Measurements from ENCODE around the gene ACOX3.

DNA sequence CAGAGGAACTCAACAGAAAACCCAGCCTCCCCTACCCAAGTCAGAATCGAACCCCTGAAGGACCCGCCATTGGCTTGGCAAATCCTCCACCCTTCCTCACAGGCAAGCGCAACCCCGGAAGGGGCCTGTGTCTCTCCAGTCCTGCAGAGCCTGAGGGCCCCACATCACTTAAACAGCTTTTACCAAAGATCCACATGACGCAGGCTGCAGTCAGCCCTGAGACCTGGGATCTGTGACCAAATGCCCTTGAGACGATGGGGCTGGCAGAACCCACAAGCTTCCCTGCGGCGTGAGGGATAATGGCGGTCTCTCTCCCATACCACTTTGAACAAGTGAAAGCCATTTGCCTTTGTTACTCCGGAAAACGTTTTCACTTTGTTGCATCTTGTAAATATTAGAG lies 54.9 kb downstream of the ACOX3 start:
- TF ChIP-seq KDM1A (IDR thresholded peaks at IDR 0.05; ENCODE audit: borderline replicate concordance, low read length) (no peak), EP300 (IDR thresholded peaks at IDR 0.05; ENCODE audit: borderline replicate concordance in 1 of 2, low read depth in 2 of 2, low read length in 2 of 2) (no peak), POLR2A (IDR thresholded peaks at IDR 0.05; ENCODE audit: control extremely low read depth in 1 of 2, low read depth in 2 of 2, low read length in 2 of 2) (no peak), TBP (IDR thresholded peaks at IDR 0.05; ENCODE audit: low read depth, low read length) (no peak), CBX8 (IDR thresholded peaks at IDR 0.05; ENCODE audit: borderline replicate concordance, low read depth, low read length) (no peak), RXRA (IDR thresholded peaks at IDR 0.05; ENCODE audit: insufficient read depth, low read depth, low read length) (no peak), SIN3A (conservative IDR thresholded peaks at IDR 0.05 in 1 of 2, IDR thresholded peaks at IDR 0.05 in 1 of 2; ENCODE audit: low read depth in 1 of 2, low read length in 2 of 2) (no peak), YY1 (IDR thresholded peaks at IDR 0.05; ENCODE audit: low read depth, low read length) (no peak), JUN (IDR thresholded peaks at IDR 0.05; ENCODE audit: low read depth, low read length) (no peak), JUND (IDR thresholded peaks at IDR 0.05; ENCODE audit: low read length) (no peak)
- TF ChIP-seq, protein P1, sequence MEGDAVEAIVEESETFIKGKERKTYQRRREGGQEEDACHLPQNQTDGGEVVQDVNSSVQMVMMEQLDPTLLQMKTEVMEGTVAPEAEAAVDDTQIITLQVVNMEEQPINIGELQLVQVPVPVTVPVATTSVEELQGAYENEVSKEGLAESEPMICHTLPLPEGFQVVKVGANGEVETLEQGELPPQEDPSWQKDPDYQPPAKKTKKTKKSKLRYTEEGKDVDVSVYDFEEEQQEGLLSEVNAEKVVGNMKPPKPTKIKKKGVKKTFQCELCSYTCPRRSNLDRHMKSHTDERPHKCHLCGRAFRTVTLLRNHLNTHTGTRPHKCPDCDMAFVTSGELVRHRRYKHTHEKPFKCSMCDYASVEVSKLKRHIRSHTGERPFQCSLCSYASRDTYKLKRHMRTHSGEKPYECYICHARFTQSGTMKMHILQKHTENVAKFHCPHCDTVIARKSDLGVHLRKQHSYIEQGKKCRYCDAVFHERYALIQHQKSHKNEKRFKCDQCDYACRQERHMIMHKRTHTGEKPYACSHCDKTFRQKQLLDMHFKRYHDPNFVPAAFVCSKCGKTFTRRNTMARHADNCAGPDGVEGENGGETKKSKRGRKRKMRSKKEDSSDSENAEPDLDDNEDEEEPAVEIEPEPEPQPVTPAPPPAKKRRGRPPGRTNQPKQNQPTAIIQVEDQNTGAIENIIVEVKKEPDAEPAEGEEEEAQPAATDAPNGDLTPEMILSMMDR (IDR thresholded peaks at IDR 0.05; ENCODE audit: control extremely low read depth in 1 of 3, insufficient read depth in 1 of 3, low read depth in 1 of 3, low read length in 3 of 3), result no peak
- TF ChIP-seq, protein P2, sequence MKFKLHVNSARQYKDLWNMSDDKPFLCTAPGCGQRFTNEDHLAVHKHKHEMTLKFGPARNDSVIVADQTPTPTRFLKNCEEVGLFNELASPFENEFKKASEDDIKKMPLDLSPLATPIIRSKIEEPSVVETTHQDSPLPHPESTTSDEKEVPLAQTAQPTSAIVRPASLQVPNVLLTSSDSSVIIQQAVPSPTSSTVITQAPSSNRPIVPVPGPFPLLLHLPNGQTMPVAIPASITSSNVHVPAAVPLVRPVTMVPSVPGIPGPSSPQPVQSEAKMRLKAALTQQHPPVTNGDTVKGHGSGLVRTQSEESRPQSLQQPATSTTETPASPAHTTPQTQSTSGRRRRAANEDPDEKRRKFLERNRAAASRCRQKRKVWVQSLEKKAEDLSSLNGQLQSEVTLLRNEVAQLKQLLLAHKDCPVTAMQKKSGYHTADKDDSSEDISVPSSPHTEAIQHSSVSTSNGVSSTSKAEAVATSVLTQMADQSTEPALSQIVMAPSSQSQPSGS (IDR thresholded peaks at IDR 0.05; ENCODE audit: low read length), result no peak
